CD4-positive, alpha-beta T cell treated with Interleukin-17A for 1 hour (primary cell): ENCODE data around the gene CELSR3.

Source experiments
- DNase-seq: peaks from one replicate; pipeline ENCODE4 v3.0.0-alpha.2; 2020

CELSR3 gene

GRCh38 chr3:48598323-48599076, 64.2 kb downstream of the CELSR3 start:
- no peak for DNase-seq

GRCh38 chr3:48597408-48597800, 65.3 kb downstream of the CELSR3 start:
- DNase-seq = no peak

- DNase-seq = no peak
These were observed 65.8 kb downstream of the CELSR3 start for GRCh38 chr3:48596676-48597407.

GRCh38 chr3:48596157-48596556, 66.5 kb downstream of the CELSR3 start:
- no peak for DNase-seq

- no peak for DNase-seq
These were observed 67.1 kb downstream of the CELSR3 start for GRCh38 chr3:48595526-48596121.

GRCh38 chr3:48595075-48595525, 67.6 kb downstream of the CELSR3 start, which contains the start of gene COL7A1:
Gene COL7A1 (minus strand): TSS chr3:48595329. CDS start chr3:48595159, 170 bp downstream.
- no peak for DNase-seq

- no peak for DNase-seq
These were observed 68.2 kb downstream of the CELSR3 start for GRCh38 chr3:48594417-48595049.

GRCh38 chr3:48593337-48593736, 69.3 kb downstream of the CELSR3 start:
- no peak for DNase-seq

GRCh38 chr3:48592519-48593087, 70.1 kb downstream of the CELSR3 start:
- no peak for DNase-seq

- DNase-seq = no peak
These were observed 70.7 kb downstream of the CELSR3 start for GRCh38 chr3:48591886-48592518.

- no peak for DNase-seq
These were observed 71.2 kb downstream of the CELSR3 start for GRCh38 chr3:48591436-48591835.

GRCh38 chr3:48588230-48588629, 74.5 kb downstream of the CELSR3 start:
- DNase-seq = no peak

GRCh38 chr3:48587686-48588085, 75.0 kb downstream of the CELSR3 start:
- DNase-seq = no peak
